ENCODE data around the gene OR10A3.

OR10A3 gene

GRCh38 chr11:7941146-7941545 lies 362 bp downstream of the OR10A3 start:
- Histone ChIP-seq H3K9me2 (replicated peaks; ENCODE audit: insufficient read depth, low read length) (no peaks in the 10 kb centered on the region), H3K9me3 (replicated peaks; ENCODE audit: insufficient read depth, low read length) (no peaks in the 10 kb centered on the region), H3K9ac (ENCODE audit: low read length) (no peak overlapping the region), H3F3A (ENCODE audit: insufficient read depth, low read length) (no peaks in the 10 kb centered on the region), H3K27me3 (replicated peaks; ENCODE audit: insufficient read depth, low read length) (no peaks in the 10 kb centered on the region), H3K36me3 (replicated peaks; ENCODE audit: insufficient read depth, low read length) (no peaks in the 10 kb centered on the region), H3K4me2 (ENCODE audit: low read depth, low read length) (no peak overlapping the region), H3K4me3 (ENCODE audit: low read length) (no peak overlapping the region), H3K4me1 (ENCODE audit: low read length) (no peaks in the 10 kb centered on the region), H4K20me1 (ENCODE audit: insufficient read depth, low read length) (no peaks in the 10 kb centered on the region), H2AFZ (ENCODE audit: low read length) (no peak overlapping the region), H3K79me2 (ENCODE audit: low read length) (no peaks in the 10 kb centered on the region), H3K27ac (ENCODE audit: low read length) (no peak overlapping the region)
- no peak for DNase-seq
- TF ChIP-seq EZH2phosphoT487 (IDR thresholded peaks at IDR 0.05; ENCODE audit: low read length) (no peak), EZH2 (optimal IDR thresholded peaks at IDR 0.05; ENCODE audit: low read depth, low read length) (no peak)
- TF ChIP-seq, protein P1, sequence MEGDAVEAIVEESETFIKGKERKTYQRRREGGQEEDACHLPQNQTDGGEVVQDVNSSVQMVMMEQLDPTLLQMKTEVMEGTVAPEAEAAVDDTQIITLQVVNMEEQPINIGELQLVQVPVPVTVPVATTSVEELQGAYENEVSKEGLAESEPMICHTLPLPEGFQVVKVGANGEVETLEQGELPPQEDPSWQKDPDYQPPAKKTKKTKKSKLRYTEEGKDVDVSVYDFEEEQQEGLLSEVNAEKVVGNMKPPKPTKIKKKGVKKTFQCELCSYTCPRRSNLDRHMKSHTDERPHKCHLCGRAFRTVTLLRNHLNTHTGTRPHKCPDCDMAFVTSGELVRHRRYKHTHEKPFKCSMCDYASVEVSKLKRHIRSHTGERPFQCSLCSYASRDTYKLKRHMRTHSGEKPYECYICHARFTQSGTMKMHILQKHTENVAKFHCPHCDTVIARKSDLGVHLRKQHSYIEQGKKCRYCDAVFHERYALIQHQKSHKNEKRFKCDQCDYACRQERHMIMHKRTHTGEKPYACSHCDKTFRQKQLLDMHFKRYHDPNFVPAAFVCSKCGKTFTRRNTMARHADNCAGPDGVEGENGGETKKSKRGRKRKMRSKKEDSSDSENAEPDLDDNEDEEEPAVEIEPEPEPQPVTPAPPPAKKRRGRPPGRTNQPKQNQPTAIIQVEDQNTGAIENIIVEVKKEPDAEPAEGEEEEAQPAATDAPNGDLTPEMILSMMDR (IDR thresholded peaks at IDR 0.05; ENCODE audit: low read length): no peak

DNA sequence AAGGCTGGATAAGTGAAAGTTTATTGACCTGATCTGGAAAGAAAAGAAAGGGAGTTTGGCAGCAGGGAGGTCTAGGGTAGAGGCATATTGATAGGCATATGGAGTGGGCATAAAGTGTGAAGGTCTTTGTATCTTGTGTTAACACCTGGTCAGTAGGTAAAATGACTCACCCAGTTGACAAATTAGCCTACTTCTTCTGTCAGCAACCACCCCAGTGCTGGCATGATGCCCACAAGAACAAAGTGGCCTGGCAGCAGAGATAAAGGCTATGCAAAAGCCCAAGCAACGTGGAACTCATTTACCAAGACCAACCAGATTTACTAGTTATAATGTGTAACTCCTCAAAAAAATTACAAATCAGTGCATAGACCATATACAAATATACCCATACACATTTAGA lies 4.9 kb downstream of the OR10A3 start:
- Histone ChIP-seq H3K4me3 (ENCODE audit: low read length) (no peak overlapping the region), H3F3A (ENCODE audit: insufficient read depth, low read length) (no peaks in the 10 kb centered on the region), H3K27ac (ENCODE audit: low read length) (no peak overlapping the region), H3K79me2 (ENCODE audit: low read length) (no peaks in the 10 kb centered on the region), H3K27me3 (replicated peaks; ENCODE audit: insufficient read depth, low read length) (no peaks in the 10 kb centered on the region), H2AFZ (ENCODE audit: low read length) (no peak overlapping the region), H4K20me1 (ENCODE audit: insufficient read depth, low read length) (no peaks in the 10 kb centered on the region), H3K9me2 (replicated peaks; ENCODE audit: insufficient read depth, low read length) (no peaks in the 10 kb centered on the region), H3K36me3 (replicated peaks; ENCODE audit: insufficient read depth, low read length) (no peaks in the 10 kb centered on the region), H3K9ac (ENCODE audit: low read length) (no peak overlapping the region), H3K4me1 (ENCODE audit: low read length) (no peaks in the 10 kb centered on the region), H3K9me3 (replicated peaks; ENCODE audit: insufficient read depth, low read length) (no peaks in the 10 kb centered on the region), H3K4me2 (ENCODE audit: low read depth, low read length) (no peak overlapping the region)
- TF ChIP-seq EZH2phosphoT487 (IDR thresholded peaks at IDR 0.05; ENCODE audit: low read length) (no peak), EZH2 (optimal IDR thresholded peaks at IDR 0.05; ENCODE audit: low read depth, low read length) (no peak)
- TF ChIP-seq, protein P1 (IDR thresholded peaks at IDR 0.05; ENCODE audit: low read length): no peak
- DNase-seq: no peak

DNA sequence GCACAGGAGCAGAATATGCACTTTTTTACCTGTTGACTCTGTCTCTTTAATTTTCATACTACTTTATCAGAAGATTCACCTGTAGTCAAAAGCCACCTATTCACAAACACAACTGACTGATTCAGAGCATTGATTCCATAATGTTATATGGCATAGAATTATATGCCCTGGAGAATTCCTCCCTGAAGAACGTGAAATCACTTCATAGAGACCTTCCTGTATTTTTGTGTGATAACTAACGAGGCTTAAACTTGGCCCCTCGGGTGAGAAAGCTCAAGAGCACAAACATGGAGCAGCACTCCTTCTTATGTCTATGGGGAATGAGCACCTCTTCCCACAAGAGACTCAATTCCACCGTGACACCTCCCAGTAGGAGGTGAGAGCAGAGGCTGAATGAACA lies 10.3 kb downstream of the OR10A3 start, which contains the start of gene OR10A6:
OR10A6 (minus strand) TSS at position 101 of the 400 bp plus-strand sequence. CDS start 2,606 bp downstream, outside the sequence.
- no peak for DNase-seq
- Histone ChIP-seq H4K20me1 (ENCODE audit: insufficient read depth, low read length) (no peaks in the 10 kb centered on the region), H3K36me3 (replicated peaks; ENCODE audit: insufficient read depth, low read length) (no peaks in the 10 kb centered on the region), H3K79me2 (ENCODE audit: low read length) (no peaks in the 10 kb centered on the region), H3K4me1 (ENCODE audit: low read length) (no peaks in the 10 kb centered on the region), H3K4me2 (ENCODE audit: low read depth, low read length) (no peak within 1 kb of the TSS), H3K4me3 (ENCODE audit: low read length) (no peak within 1 kb of the TSS), H3F3A (ENCODE audit: insufficient read depth, low read length) (no peaks in the 10 kb centered on the region), H2AFZ (ENCODE audit: low read length) (no peak within 1 kb of the TSS), H3K9ac (ENCODE audit: low read length) (no peak within 1 kb of the TSS), H3K9me2 (replicated peaks; ENCODE audit: insufficient read depth, low read length) (no peaks in the 10 kb centered on the region), H3K9me3 (replicated peaks; ENCODE audit: insufficient read depth, low read length) (no peaks in the 10 kb centered on the region), H3K27ac (ENCODE audit: low read length) (no peak within 1 kb of the TSS), H3K27me3 (replicated peaks; ENCODE audit: insufficient read depth, low read length) (no peaks in the 10 kb centered on the region)
- TF ChIP-seq EZH2phosphoT487 (IDR thresholded peaks at IDR 0.05; ENCODE audit: low read length) (no peak), EZH2 (optimal IDR thresholded peaks at IDR 0.05; ENCODE audit: low read depth, low read length) (no peak)
- TF ChIP-seq, protein P1 (IDR thresholded peaks at IDR 0.05; ENCODE audit: low read length): no peak

All from MM.1S (cell line).